Loucy (cell line): Measurements from ENCODE around the gene RPUSD1.

Experiments used
- H2AFZ ChIP-seq: fragments of 200-600 bp; sonication (generic); 2 replicates; pipeline ENCODE4 v1.6.0; 2016; ENCODE audit warnings: antibody characterized with exemption, mild to moderate bottlenecking, low read length, moderate library complexity
- H3F3A ChIP-seq: fragments of 200-600 bp; 2 replicates; pipeline ENCODE4 v1.6.0; 2016; ENCODE audit warnings: antibody characterized with exemption, low read depth, mild to moderate bottlenecking
- H3K27me3 ChIP-seq: fragments of 200-600 bp; sonication (generic); 2 replicates; pipeline ENCODE4 v1.6.1; 2014; ENCODE audit warnings: low read length, mild to moderate bottlenecking; ENCODE audit not compliant: insufficient read depth, poor library complexity, severe bottlenecking
- H3K36me3 ChIP-seq: fragments of 200-600 bp; sonication (generic); 2 replicates; pipeline ENCODE4 v1.6.1; 2016; ENCODE audit warnings: low read length; ENCODE audit not compliant: insufficient read depth
- H3K4me1 ChIP-seq: fragments of 200-600 bp; sonication (generic); 2 replicates; pipeline ENCODE4 v1.5.1; 2014; ENCODE audit warnings: low read length, mild to moderate bottlenecking; ENCODE audit not compliant: insufficient read depth, poor library complexity, severe bottlenecking
- H3K4me2 ChIP-seq: fragments of 200-600 bp; sonication (generic); 2 replicates; pipeline ENCODE4 v1.6.0; 2014; ENCODE audit warnings: antibody characterized with exemption, low read length, low read depth, mild to moderate bottlenecking; ENCODE audit not compliant: poor library complexity, severe bottlenecking
- H3K4me3 ChIP-seq: fragments of 200-600 bp; sonication (generic); 2 replicates; pipeline ENCODE4 v1.5.1; 2014; ENCODE audit warnings: low read length, mild to moderate bottlenecking, mixed read lengths; ENCODE audit not compliant: poor library complexity, severe bottlenecking
- H3K79me2 ChIP-seq: fragments of 200-600 bp; sonication (generic); 2 replicates; pipeline ENCODE4 v1.6.1; 2014; ENCODE audit warnings: low read length; ENCODE audit not compliant: insufficient read depth
- H3K9ac ChIP-seq: fragments of 200-600 bp; sonication (generic); 2 replicates; pipeline ENCODE4 v1.6.0; 2014; ENCODE audit warnings: mild to moderate bottlenecking, low read depth, low read length, moderate library complexity; ENCODE audit not compliant: poor library complexity, severe bottlenecking
- H3K9me2 ChIP-seq: fragments of 200-600 bp; sonication (generic); replicated peaks from 2 replicates; pipeline ENCODE4 v1.6.1; 2016; ENCODE audit warnings: low read depth, low read length, mixed read lengths
- H3K9me3 ChIP-seq: fragments of 200-600 bp; sonication (generic); 2 replicates; pipeline ENCODE4 v1.6.1; 2014; ENCODE audit warnings: mild to moderate bottlenecking, antibody characterized with exemption, low read length, low read depth; ENCODE audit not compliant: insufficient read depth
- H4K20me1 ChIP-seq: fragments of 200-600 bp; sonication (generic); 2 replicates; pipeline ENCODE4 v1.6.0; 2014; ENCODE audit warnings: antibody characterized with exemption, low read length, mild to moderate bottlenecking; ENCODE audit not compliant: insufficient read depth, poor library complexity, severe bottlenecking
- CTCF ChIP-seq: fragments of 200-600 bp; sonication (generic); conservative IDR thresholded peaks from 2 replicates; pipeline ENCODE4 v1.5.1; 2014; ENCODE audit warnings: mild to moderate bottlenecking, antibody characterized with exemption, low read length
- EZH2phosphoT487 ChIP-seq: fragments of 200-600 bp; IDR thresholded peaks from 2 replicates; pipeline ENCODE4 v1.6.1; 2018; ENCODE audit warnings: antibody characterized with exemption, mild to moderate bottlenecking, moderate library complexity, borderline replicate concordance

The RPUSD1 gene

GRCh38 chr16:767743-768235 lies 20.4 kb downstream of the RPUSD1 start:
- Histone ChIP-seq H3K27me3 (no peaks in the 10 kb centered on the region), H3K36me3 (no peaks in the 10 kb centered on the region), H3K9ac (no peak overlapping the region), H2AFZ (no peak overlapping the region), H3K4me3 (no peak overlapping the region), H3F3A (no peaks in the 10 kb centered on the region), H3K79me2 (no peaks in the 10 kb centered on the region), H3K9me3 (no peaks in the 10 kb centered on the region), H3K9me2 (no peaks in the 10 kb centered on the region), H3K4me1 (no peaks in the 10 kb centered on the region), H3K4me2 (no peak overlapping the region), H4K20me1 (no peaks in the 10 kb centered on the region)
- TF ChIP-seq CTCF (no peak), EZH2phosphoT487 (no peak)

- Histone ChIP-seq H3K79me2 (no peaks in the 10 kb centered on the region), H3K9me2 (no peaks in the 10 kb centered on the region), H3K4me2 (no peak overlapping the region), H3K9me3 (no peaks in the 10 kb centered on the region), H4K20me1 (no peaks in the 10 kb centered on the region), H3K4me3 (no peak overlapping the region), H2AFZ (no peak overlapping the region), H3K9ac (no peak overlapping the region), H3K4me1 (no peaks in the 10 kb centered on the region), H3F3A (no peaks in the 10 kb centered on the region), H3K36me3 (no peaks in the 10 kb centered on the region), H3K27me3 (no peaks in the 10 kb centered on the region)
- TF ChIP-seq CTCF = no peak
- no peak for TF ChIP-seq EZH2phosphoT487
These were observed 21.2 kb downstream of the RPUSD1 start for GRCh38 chr16:766820-767640.

- no peaks in the 10 kb centered on the region for H4K20me1 ChIP-seq
- no peaks in the 10 kb centered on the region for H3K9me2 ChIP-seq
- TF ChIP-seq CTCF = no peak
- no peak for TF ChIP-seq EZH2phosphoT487
- H3K27me3 ChIP-seq = no peaks in the 10 kb centered on the region
- H3K4me3 ChIP-seq = no peak overlapping the region
- H3K4me1 ChIP-seq = no peaks in the 10 kb centered on the region
- no peaks in the 10 kb centered on the region for H3K36me3 ChIP-seq
- H3K79me2 ChIP-seq = no peaks in the 10 kb centered on the region
- H3K4me2 ChIP-seq = no peak overlapping the region
- no peaks in the 10 kb centered on the region for H3F3A ChIP-seq
- no peaks in the 10 kb centered on the region for H3K9me3 ChIP-seq
- no peak overlapping the region for H2AFZ ChIP-seq
- H3K9ac ChIP-seq = no peak overlapping the region
These were observed 22.0 kb downstream of the RPUSD1 start for GRCh38 chr16:766008-766819.
